Ascending aorta (tissue), 2 donors: ENCODE results near the gene WNT9B. TPM values are rescaled to one million over a fixed set of nuclear protein-coding genes. Genes with fewer than 3 reads are reported as not detected.

Source experiments
- DNase-seq, 2 donors: peaks; one replicate each; pipeline ENCODE4 v3.0.0-alpha.2; 2019; ENCODE audit warnings: low spot score in 2 of 2
- H3K27ac ChIP-seq, 2 donors: fragments of 200-600 bp; sonication (generic); one replicate each; pipeline ENCODE4 v1.5.1; 2016 to 2017; ENCODE audit warnings: mild to moderate bottlenecking in 1 of 2
- H3K27me3 ChIP-seq: fragments of 200-600 bp; sonication (generic); one replicate; pipeline ENCODE4 v1.5.1; 2017
- H3K36me3 ChIP-seq, 2 donors: fragments of 200-600 bp; sonication (generic); one replicate each; pipeline ENCODE4 v1.5.1; 2016
- H3K4me1 ChIP-seq, 2 donors: fragments of 200-600 bp; sonication (generic); one replicate each; pipeline ENCODE4 v1.5.1; 2016 to 2017; ENCODE audit warnings: mild to moderate bottlenecking in 1 of 2
- H3K4me3 ChIP-seq, 2 donors: fragments of 200-600 bp; sonication (generic); one replicate each; pipeline ENCODE4 v1.5.1; 2016 to 2017; ENCODE audit warnings: mild to moderate bottlenecking in 1 of 2
- H3K9me3 ChIP-seq, 2 donors: fragments of 200-600 bp; sonication (generic); one replicate each; pipeline ENCODE4 v1.5.1; 2016
- intact Hi-C: fragments of 100-400 bp; cut with DNase I; formaldehyde crosslinking; loops from one replicate; pipeline ENCODE4 v1.15.1; 2023
- total RNA-seq: library from RNA; depleted of rRNA; stranded (reverse); fragments of >200 nt; gene quantifications from one replicate; pipeline ENCODE4 v1.1.0, GENCODE V29; 2016
- TF ChIP-seq, protein P1 (sequence below), 3 experiments: fragments of 200-600 bp in 2 of 3; fragments of 450-650 bp in 1 of 3; sonication (generic) in 2 of 3; IDR thresholded peaks; one replicate each; pipeline ENCODE4 v1.5.1; 2016 to 2019; ENCODE audit warnings: antibody characterized with exemption in 3 of 3, mild to moderate bottlenecking in 1 of 3, moderate library complexity in 1 of 3

The WNT9B gene
- total RNA-seq, 1 donor from 2014 or later = 5.6 TPM

DNA sequence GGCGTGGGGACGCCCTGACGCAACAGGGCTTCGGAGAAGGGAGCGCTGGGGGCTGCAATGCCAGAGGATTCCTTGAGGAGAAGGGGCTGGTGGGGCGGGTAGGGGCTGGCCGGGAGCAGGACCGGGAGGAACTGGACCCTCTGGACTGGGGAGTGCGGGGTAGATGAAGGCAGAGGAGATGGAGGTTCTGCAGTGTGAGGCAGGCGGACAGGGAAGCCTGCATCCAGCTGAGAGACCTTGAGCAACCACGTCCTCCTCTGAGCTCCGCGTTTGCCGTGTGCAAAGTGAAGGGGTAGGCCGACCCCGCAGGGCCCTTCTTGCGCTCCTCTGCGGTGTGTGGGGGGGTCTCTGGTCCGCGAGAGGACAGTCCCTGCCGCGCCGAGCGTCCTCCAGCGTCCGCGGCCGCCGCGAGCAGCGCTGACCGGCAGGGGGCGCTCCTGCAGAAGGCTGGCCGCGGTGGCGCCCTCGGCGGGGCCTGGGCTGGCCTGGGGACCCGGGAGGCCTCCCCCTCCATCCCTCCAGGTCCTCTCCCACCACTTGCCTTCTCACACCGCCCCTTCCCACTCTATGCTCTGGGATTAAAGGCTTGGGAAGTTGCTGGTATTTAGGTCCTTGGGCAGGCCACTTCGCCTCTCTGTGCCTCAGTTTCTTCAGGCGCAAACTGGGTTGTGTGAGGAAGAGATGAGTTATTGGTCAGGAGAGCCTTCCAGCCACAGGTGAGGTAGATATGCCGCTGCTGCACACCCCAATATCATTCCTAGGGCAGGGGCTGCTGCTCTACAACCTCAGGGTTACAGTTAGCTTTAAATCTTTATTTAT, 9.6 kb upstream of the WNT9B start:
- Histone ChIP-seq H3K9me3 (peaks cover 0 to 4% of the 10 kb centered on the region in 2 donors), H3K27ac (no peak overlapping the region), H3K4me1 (no peaks in the 10 kb centered on the region), H3K4me3 (no peak overlapping the region), H3K27me3 (no peaks in the 10 kb centered on the region), H3K36me3 (no peaks in the 10 kb centered on the region)
- no peak for DNase-seq
- TF ChIP-seq, protein P1, sequence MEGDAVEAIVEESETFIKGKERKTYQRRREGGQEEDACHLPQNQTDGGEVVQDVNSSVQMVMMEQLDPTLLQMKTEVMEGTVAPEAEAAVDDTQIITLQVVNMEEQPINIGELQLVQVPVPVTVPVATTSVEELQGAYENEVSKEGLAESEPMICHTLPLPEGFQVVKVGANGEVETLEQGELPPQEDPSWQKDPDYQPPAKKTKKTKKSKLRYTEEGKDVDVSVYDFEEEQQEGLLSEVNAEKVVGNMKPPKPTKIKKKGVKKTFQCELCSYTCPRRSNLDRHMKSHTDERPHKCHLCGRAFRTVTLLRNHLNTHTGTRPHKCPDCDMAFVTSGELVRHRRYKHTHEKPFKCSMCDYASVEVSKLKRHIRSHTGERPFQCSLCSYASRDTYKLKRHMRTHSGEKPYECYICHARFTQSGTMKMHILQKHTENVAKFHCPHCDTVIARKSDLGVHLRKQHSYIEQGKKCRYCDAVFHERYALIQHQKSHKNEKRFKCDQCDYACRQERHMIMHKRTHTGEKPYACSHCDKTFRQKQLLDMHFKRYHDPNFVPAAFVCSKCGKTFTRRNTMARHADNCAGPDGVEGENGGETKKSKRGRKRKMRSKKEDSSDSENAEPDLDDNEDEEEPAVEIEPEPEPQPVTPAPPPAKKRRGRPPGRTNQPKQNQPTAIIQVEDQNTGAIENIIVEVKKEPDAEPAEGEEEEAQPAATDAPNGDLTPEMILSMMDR (IDR thresholded peaks at IDR 0.05) = peak in 2 of 3 experiments; percentile 43 to 63
- intact Hi-C loops = no loop called here

DNA sequence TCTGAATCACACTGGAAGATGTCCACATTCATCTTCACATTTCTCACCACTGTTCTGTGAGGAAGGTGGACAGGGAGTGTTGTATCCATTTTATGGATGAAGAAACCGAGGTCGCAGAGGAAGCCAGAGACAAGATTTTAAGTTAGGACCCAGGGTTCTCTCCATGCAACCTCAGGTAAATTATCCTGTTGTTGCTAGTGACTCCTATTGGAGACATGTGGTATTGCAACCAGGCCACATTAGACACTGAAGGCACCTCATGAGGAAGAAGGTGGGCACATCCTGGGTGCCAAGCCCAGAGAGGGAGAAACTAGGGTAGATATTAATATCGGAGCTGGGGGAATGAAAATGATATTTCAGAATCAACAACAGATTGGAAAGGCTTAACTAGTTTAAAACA, 8.5 kb upstream of the WNT9B start:
- intact Hi-C loops = no loop called here
- H3K27ac ChIP-seq = no peak overlapping the region

DNA sequence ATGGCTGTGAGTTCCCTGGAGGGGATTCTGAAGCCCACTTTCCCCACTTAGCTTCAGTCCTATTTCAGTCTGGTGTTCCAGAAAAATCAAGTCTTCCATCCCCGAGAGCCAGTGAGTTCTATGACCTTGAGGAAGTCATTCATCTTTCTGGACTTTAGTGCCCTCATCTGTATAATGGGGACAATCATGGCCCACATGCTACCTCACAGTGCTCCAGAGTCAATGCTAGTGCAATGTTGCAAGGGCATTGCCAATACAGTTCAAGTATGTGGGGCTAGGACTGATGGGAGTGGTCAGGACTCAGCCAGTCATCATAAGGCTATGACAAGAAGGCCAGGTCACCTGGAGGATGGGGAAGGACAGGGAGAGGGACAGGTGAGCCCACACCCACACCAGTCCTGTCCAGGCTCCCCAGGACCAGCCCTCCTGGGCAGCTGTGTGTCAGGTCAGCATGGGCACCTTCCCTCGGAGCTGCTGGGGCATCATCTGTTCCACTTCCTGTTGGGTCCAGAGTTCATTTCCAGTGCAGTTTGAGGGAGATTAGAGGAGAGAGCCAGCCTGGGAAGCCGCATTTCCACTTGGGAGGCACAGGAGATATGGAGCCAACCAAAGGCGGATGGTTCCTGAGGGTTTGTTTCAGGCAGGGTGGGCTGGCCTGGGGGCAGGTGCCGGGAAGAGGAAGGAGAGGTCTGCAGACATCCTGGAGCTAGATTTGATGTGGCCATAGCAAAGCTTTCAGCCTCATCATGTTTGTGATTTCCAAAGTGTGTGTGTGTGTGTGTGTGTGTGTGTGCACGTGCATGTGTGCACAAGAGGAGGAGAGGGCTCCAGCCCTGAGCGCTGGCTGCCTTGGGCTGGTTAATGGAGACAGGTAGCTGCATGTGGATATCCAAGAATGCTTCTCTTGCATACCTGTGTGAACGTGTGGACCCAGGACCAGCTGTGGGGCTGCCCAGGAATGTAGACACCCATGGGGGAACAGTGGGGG, 3.9 kb upstream of the WNT9B start:
- Histone ChIP-seq H3K36me3 (no peaks in the 10 kb centered on the region), H3K4me3 (no peak overlapping the region), H3K27ac (no peak overlapping the region), H3K4me1 (peaks cover 5 to 9% of the 10 kb centered on the region in 2 donors), H3K9me3 (peaks cover 0 to 4% of the 10 kb centered on the region in 2 donors), H3K27me3 (peaks cover 18% of the 10 kb centered on the region)
- no peak for DNase-seq
- intact Hi-C loops = no loop called here
- TF ChIP-seq, protein P1 (IDR thresholded peaks at IDR 0.05) = no peak

More for the DNA sequence above, 8.5 kb upstream of the WNT9B start:
- TF ChIP-seq, protein P1 (IDR thresholded peaks at IDR 0.05) = peak in 1 of 3 experiments; percentile 13
- Histone ChIP-seq H3K27me3 (no peaks in the 10 kb centered on the region), H3K4me3 (no peak overlapping the region), H3K9me3 (peaks cover 0 to 4% of the 10 kb centered on the region in 2 donors), H3K4me1 (no peaks in the 10 kb centered on the region), H3K36me3 (no peaks in the 10 kb centered on the region)
- no peak for DNase-seq

DNA sequence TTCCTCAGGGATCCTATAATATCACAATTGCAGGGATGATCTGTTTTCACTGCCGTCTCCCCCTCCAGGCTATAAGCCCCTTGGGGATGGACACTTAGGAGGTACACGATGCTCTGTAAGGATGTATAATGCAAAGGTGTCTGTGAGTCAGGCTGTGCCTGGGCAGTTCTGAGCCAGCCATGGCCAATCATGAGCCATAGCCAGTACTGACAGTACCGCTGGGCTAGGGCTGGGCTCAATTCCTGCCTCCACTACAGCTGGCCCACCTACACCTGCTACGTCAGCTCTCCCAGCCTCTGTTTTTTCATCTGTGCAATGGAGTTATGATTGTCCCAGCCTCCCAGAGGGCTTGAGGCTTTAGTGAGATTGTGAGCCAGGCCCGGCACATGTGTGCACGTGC, 2.8 kb upstream of the WNT9B start:
- H3K4me1 ChIP-seq = peaks cover 5 to 9% of the 10 kb centered on the region in 2 donors
- no peaks in the 10 kb centered on the region for H3K36me3 ChIP-seq
- H3K27me3 ChIP-seq = peaks cover 18% of the 10 kb centered on the region
- DNase-seq = no peak
- H3K9me3 ChIP-seq = no peaks in the 10 kb centered on the region
- H3K27ac ChIP-seq = no peak overlapping the region
- intact Hi-C loops = no loop called here
- TF ChIP-seq, protein P1 (IDR thresholded peaks at IDR 0.05) = no peak
- no peak overlapping the region for H3K4me3 ChIP-seq

DNA sequence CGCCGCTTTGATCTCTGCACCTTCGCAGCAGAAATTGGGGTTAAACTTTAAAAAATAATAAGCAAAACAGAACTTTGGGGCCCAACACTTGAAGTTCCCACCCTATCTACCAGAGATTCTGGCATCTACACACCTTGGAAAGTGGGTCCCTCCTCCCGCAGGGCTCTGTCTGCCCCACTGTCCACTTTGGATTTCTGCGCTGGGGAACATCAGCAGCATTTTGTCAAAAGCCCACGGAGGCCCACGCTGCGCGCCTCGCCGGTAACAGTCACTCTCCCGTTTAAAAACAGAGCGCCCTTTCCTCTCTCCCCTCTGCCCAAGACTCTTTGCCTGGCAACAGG, 725 bp upstream of the WNT9B start:
- H3K4me3 ChIP-seq = no peak overlapping the region

More for the DNA sequence above, 725 bp upstream of the WNT9B start:
- Histone ChIP-seq H3K9me3 (no peaks in the 10 kb centered on the region), H3K4me1 (peaks cover 5 to 9% of the 10 kb centered on the region in 2 donors), H3K27me3 (peaks cover 18% of the 10 kb centered on the region), H3K36me3 (no peaks in the 10 kb centered on the region), H3K27ac (no peak overlapping the region)
- intact Hi-C loops = no loop called here
- no peak for DNase-seq
- TF ChIP-seq, protein P1 (IDR thresholded peaks at IDR 0.05) = no peak
